NCI-H524 (cell line): ENCODE measurements around the gene IKZF5.

ENCODE experiments used
- DNase-seq, 2 experiments: peaks; one replicate each; lab custom pipeline; 2025; lab: John Stamatoyannopoulos, UW

Gene IKZF5

DNA sequence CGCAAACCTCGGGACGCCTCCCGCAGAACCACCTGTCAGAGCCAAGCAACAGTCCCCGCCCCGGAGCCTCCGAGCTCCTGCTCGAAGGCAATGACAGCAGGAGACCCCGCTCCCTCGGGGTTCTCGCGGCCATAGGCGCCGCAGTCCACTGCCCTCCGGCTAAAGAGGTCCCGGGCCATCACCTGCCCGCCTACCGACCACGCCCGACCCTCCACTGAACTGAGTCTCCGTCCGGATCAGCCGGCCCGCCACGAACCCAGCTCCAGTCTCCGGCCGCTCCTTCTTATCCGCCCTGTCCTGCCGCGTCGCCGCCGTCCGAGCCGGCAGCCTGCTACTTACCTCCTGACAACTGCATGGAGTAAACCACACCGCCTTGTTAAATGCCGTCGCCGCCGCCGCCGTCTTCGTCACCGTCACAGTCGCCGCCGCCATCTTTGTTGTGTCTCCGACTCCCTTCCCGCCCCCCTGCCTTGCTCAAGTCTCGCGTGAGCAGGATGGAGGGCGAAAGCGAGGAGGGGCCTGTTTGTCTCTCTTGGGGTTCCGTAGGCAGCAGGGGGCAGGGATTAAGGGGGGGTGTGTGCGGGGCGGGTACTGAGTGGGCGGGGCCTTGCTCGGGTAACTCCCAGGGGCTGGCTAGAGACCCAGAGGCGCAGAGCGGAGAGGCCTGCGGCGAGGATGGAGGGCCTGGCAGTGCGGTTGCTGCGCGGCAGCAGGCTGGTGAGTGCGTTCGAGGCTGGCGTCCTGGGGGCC, at the start of gene IKZF5, which contains the start of gene ACADSB:
IKZF5 (minus strand) TSS at position 441 of the 750 bp plus-strand sequence. CDS start 10,170 bp downstream, outside the sequence.
ACADSB (plus strand) TSS at position 652 of the 750 bp plus-strand sequence; CDS start at position 676, 24 bp downstream.
- peak; percentile 70 to 81 for DNase-seq

DNA sequence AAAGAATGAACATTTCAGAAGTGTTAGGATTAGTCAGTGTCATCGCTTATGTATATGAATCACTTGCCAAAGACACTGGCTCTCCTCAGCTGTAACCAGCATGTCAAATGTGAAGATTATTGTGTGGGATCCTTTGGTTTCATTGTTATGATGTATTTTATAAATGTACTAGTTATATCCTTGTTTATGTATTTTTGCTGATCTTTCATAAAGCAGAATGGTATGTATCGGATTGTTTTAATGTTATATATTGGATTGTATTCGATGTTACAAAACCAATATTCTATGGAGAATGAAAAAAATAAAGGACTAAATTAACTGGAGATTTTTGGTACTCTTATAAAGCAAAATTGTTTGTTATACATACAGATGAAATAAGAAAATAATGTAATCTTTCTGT, 49.4 kb upstream of the IKZF5 start:
- no peak for DNase-seq

GRCh38 chr10:123045961-123046731, 37.6 kb upstream of the IKZF5 start:
- DNase-seq: no peak

- peak in 1 of 2 experiments; percentile 10 for DNase-seq
These were observed 35.8 kb upstream of the IKZF5 start for GRCh38 chr10:123044391-123044790.

DNA sequence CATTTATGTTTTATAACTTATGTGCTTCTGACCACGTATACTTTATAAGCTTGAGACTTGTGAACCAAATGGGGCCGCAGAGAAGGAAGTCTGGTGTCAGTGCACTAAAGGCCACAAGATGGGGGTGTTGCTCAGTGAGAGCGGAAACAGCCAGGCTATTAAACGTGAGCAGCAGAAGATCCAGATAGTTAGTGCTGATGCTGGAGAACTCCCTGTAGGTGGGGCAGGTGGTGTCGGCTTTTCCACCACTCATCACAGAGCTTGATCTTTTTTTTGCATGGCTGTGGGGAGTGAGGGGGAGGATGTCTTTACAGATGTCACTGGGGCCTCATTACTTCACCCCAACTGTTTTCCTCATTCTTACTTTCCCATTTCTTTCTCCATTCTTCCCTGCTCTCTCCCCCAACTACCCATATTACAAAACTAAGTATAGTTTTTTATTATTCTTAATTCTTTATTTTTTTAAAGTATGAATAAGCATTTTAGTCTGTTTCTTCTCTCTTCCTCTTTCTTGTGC, 34.9 kb upstream of the IKZF5 start:
- DNase-seq: peak; percentile 13 to 69

DNA sequence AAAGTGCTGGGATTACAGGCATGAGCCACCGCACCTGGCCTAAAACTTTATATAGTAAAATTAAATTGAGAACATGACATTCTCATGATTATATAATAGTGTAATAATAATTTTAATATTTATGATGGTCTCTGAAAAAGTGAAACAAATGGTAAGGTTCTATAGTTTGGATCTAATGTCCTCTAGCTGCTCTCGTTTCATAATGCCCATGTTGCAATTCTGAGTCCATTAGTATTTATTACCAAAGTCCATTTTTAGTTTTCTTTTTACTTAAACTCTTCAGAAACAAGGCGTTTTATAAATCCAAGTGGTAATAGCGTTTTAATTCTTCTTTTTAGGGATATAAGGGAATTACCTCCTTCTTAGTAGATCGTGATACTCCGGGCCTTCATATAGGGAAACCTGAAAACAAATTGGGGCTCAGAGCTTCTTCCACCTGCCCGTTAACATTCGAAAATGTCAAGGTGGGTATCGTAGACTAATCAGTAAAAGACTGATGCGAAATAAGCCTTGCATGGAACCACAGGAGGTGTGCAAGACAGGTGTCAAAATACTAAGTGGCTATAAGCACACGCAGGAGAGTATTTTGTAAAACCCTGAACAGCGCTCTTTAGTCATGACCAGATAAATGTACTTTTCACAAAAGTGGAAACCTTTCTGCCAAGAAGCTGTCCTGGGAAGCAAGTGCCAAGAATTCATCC, 34.3 kb upstream of the IKZF5 start:
- DNase-seq: no peak

- DNase-seq: no peak
These were observed 31.0 kb upstream of the IKZF5 start for GRCh38 chr10:123039632-123039930.

- no peak for DNase-seq
These were observed 30.4 kb upstream of the IKZF5 start for GRCh38 chr10:123038782-123039631.

GRCh38 chr10:123035467-123036086, 27.0 kb upstream of the IKZF5 start:
- no peak for DNase-seq

DNA sequence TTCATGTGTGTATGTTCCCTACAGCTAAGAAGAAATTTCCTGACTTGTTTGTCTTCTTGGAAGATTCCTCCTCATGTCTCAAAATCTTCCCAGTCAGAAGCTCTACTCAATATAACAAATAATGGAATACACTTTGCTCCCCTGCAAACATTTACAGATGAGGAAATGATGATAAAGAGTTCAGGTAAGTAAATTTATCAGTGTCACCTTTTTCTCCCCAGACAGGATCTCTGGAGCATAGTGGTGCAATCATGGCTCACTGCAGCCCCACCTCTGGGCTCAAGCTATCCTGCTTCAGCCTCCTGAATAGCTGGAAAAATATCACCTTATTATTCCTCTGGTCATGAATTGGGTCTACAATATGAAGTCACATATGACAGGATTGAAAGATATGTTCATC, 25.7 kb upstream of the IKZF5 start:
- DNase-seq: no peak

DNA sequence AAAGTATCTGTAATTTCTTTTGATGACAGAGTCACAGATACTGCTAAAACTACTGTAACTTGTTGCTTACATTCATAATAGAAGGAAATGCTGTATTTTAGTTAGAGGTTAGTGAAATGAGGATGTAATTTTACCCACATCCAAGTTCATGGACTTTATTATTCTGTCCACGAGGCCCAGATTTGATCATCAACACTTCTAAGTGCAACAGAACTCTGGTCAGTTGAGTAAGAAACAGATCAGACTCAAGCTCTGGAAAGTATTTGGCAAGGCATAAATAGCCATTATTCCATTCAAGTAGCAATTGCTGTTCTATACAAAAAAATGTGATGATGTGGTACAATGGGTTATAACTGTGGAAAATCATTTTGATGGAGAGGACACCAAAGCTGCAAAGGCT, 22.5 kb upstream of the IKZF5 start:
- DNase-seq: no peak

DNA sequence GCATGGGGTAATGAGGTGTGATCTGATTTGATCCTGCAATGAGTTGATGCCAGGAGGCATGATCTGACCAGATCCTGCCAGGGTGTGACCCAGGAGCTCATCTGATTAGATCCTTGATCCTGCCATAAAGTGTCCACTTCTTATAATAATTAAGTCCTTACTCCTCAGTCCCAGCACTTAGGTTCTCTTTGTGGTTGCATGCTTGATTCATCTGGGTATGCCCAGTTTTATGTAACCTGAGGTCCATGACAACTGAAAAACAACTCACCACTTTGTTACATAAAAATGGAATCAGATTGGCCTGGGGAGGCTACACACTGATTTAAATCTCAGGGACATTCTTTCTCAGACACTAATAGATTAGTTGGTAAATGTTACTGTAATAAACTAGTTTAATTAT, 19.3 kb upstream of the IKZF5 start:
- DNase-seq: no peak

DNA sequence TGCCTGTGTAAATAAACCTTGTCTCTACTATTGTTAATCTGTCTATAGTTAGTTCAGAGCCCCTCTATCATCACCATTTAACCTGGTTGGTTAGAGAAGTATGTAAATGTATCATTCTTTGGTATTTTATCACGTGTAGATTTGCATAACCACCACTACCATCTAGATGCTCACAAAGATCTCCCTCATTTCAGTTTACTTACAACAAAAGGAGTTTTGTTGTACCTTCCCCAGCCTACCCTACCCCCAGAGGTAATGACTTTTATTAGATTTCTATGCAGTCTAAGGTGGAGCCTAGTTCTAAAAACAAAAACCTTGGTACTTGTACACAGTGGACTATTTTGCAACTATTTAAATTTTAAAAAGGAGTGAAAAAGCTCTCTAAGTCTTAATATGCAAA, 17.7 kb upstream of the IKZF5 start:
- DNase-seq: no peak

GRCh38 chr10:123024540-123024939, 15.9 kb upstream of the IKZF5 start:
- no peak for DNase-seq

GRCh38 chr10:123021517-123021916, 12.9 kb upstream of the IKZF5 start:
- DNase-seq: no peak

DNA sequence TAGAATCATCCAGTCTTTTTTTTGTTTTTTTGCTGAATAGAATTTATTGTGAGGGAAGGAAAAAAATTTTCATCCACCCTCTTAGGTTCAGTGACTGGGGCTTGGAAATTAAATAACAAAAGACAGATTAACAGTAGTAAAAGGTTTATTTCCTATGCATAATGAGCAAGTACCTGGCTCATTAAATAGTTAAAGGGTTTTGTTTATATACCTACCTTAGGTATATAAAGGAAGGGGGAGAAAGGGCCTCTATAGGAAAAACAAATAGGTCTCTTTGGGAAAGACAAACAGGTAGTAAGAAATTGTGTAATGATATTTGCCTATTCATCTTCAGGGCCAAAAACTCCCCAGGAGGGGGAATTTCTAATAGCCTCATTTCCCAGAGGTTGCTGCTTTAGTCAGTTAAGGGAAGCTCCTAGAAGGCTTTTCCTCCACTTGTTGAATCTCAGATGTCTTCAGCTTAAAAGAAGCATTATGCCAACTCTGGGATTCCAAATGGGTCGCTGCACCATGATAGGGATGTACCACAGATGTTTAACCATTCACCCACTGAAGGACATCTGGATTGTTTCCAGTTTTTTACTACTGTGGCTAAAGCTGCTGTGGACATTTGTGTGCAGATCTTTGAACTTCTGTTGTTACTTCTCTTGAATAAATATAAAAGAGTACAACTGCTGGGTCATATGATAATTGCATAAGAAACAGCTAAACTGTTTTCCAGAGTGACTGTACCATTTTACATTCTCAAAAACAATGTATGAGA, 11.5 kb upstream of the IKZF5 start:
- no peak for DNase-seq

GRCh38 chr10:123019264-123019663, 10.7 kb upstream of the IKZF5 start:
- DNase-seq: no peak

DNA sequence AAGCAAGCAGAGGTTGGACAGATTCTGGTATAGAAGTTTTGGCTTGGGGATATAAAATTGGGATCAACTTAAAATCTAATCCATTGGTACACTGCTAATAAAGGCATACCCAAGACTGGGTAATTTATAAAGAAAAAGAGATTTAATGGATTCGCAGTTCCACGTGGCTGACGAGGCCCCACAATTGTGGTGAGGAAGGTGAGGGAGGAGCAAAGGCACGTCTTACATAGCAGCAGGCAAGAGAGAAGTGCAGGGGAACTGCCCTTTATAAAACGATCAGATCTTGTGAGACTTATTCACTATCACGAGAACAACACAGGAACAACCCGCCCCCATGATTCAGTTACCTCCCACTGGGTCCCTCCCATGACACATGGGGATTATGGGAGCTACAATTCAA, 9.9 kb upstream of the IKZF5 start:
- no peak for DNase-seq

GRCh38 chr10:123017421-123018165, 9.0 kb upstream of the IKZF5 start:
- no peak for DNase-seq

- no peak for DNase-seq
These were observed 7.6 kb upstream of the IKZF5 start for GRCh38 chr10:123016228-123016627.
